MCF 10A (cell line): ENCODE data around the gene MARVELD3. TPM values are rescaled to one million over a fixed set of nuclear protein-coding genes. Genes with fewer than 3 reads are reported as not detected.
A peak's percentile ranks its signal among the peaks of the same experiment; 100 is the strongest.
"Not testable (repeated sequence)": the region's sequence is repeated elsewhere in the genome, so short reads cannot be mapped to it uniquely, and the experiment has no call there.

ENCODE experiments used
- BruUV-seq: library from RNA; stranded (reverse); fragments of 400-500 nt; replicated peaks from 2 replicates; lab custom pipeline; 2021; lab: Mats Ljungman, UMichigan
- CTCF ChIA-PET: fragments of 300-600 bp; sonication (Branson Sonifier 250); formaldehyde crosslinking; extraction: SDS; loops from one replicate; lab custom pipeline; 2021; ENCODE audit warnings: antibody characterized with exemption, inconsistent platforms; lab: Yijun Ruan, JAX
- POLR2A ChIA-PET: fragments of 300-600, 350-650 bp; sonication (Branson Sonifier 250); formaldehyde crosslinking; extraction: SDS; loops from one replicate; lab custom pipeline; 2020; ENCODE audit warnings: antibody characterized with exemption, inconsistent platforms; lab: Yijun Ruan, JAX
- DNase-seq: peaks from one replicate; pipeline ENCODE4 v3.0.0-alpha.2; 2018; ENCODE audit not compliant: unreplicated experiment
- H3K27ac Mint-ChIP-seq: one replicate; pipeline ENCODE4 v1.8.0; 2022; ENCODE audit warnings: mild to moderate bottlenecking, low read depth, mixed read lengths; ENCODE audit not compliant: unreplicated experiment
- H3K27me3 Mint-ChIP-seq: one replicate; pipeline ENCODE4 v1.8.0; 2022; ENCODE audit warnings: mixed read lengths; ENCODE audit not compliant: insufficient read depth, unreplicated experiment
- H3K36me3 Mint-ChIP-seq: one replicate; pipeline ENCODE4 v1.8.0; 2022; ENCODE audit warnings: mild to moderate bottlenecking, moderate library complexity, mixed read lengths; ENCODE audit not compliant: insufficient read depth, unreplicated experiment
- H3K4me1 Mint-ChIP-seq: one replicate; pipeline ENCODE4 v1.8.0; 2022; ENCODE audit warnings: mixed read lengths; ENCODE audit not compliant: insufficient read depth, unreplicated experiment
- H3K4me3 Mint-ChIP-seq: one replicate; pipeline ENCODE4 v1.8.0; 2022; ENCODE audit warnings: mild to moderate bottlenecking, moderate library complexity, mixed read lengths; ENCODE audit not compliant: unreplicated experiment
- H3K9me3 Mint-ChIP-seq: one replicate; pipeline ENCODE4 v1.8.0; 2022; ENCODE audit warnings: mixed read lengths; ENCODE audit not compliant: unreplicated experiment
- intact Hi-C: fragments of 100-400 bp; cut with micrococcal nuclease; formaldehyde crosslinking; loops from 2 replicates; pipeline ENCODE4 v1.14.1; 2022
- total RNA-seq: library from RNA; stranded (reverse); gene quantifications from 2 replicates; pipeline ENCODE4 v1.2.3, GENCODE V29; 2022
- TF ChIP-seq, protein P1 (sequence below): fragments of 200-600 bp; IDR thresholded peaks from one replicate; pipeline ENCODE4 v1.8.0; 2022; ENCODE audit warnings: antibody characterized with exemption, mild to moderate bottlenecking; ENCODE audit not compliant: unreplicated experiment

The MARVELD3 gene
- total RNA-seq, 1 experiment from 2014 or later: 1.3 TPM

DNA sequence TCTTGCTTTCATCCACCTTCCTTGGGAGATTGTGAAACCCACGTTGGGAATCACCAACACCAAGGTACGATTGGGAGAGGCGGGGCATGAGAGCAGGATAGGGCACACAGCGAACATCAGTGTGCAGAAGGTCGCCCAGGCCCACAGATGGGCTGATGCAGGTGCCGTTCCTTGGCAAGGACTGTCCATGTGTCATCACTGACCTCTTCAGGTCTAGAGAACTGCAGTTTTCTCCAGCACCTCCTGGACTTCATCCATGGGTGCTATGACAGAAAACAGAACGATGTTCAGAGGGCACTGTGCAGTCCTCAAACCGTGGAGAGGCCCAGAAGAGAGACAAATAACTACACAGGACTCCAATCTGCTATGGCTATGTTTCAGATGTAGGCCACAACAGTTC, 25.2 kb upstream of the MARVELD3 start:
- Mint-ChIP-seq H3K27ac (no peak overlapping the region), H3K36me3 (no peaks in the 10 kb centered on the region), H3K4me1 (no peaks in the 10 kb centered on the region), H3K27me3 (peaks cover 24% of the 10 kb centered on the region), H3K9me3 (no peaks in the 10 kb centered on the region), H3K4me3 (no peak overlapping the region)
- BruUV-seq: no TSS peak
- CTCF ChIA-PET: interaction anchor here (5.2 kb wide), 1 partner anchor 10 kb away, joined by 25 read pairs; no protein-coding TSS in a partner anchor
- intact Hi-C loops: no loop called here
- DNase-seq: no peak
- TF ChIP-seq, protein P1, sequence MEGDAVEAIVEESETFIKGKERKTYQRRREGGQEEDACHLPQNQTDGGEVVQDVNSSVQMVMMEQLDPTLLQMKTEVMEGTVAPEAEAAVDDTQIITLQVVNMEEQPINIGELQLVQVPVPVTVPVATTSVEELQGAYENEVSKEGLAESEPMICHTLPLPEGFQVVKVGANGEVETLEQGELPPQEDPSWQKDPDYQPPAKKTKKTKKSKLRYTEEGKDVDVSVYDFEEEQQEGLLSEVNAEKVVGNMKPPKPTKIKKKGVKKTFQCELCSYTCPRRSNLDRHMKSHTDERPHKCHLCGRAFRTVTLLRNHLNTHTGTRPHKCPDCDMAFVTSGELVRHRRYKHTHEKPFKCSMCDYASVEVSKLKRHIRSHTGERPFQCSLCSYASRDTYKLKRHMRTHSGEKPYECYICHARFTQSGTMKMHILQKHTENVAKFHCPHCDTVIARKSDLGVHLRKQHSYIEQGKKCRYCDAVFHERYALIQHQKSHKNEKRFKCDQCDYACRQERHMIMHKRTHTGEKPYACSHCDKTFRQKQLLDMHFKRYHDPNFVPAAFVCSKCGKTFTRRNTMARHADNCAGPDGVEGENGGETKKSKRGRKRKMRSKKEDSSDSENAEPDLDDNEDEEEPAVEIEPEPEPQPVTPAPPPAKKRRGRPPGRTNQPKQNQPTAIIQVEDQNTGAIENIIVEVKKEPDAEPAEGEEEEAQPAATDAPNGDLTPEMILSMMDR: no peak
- POLR2A ChIA-PET: no interaction called here

DNA sequence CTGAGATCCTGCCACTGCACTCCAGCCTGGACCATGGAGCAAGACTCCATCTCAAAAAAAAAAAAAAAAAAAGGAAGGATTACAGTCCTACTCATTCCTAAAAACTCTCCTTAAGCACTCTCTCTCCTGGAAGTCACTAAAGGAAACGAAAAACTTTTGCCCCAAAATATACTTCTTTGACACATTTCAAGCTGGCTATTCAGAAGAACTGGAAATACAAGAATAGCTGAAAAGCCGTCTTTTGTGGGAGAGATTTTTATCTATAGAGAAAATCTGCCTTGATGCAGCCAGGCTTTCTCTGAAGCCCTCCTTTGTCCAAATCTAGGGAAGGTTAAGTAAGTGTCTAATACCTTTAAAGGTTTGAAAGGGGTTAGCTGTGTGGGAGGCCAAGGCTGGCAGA, 16.9 kb upstream of the MARVELD3 start:
- no peak overlapping the region for H3K4me3 Mint-ChIP-seq
- CTCF ChIA-PET: interaction anchor here (0.6 to 3.3 kb wide), 7 partner anchors 16 to 196 kb away, joined by 3 to 50 read pairs (median 5); partner anchors contain the start of gene CHST4
- TF ChIP-seq, protein P1: no peak
- no TSS peak for BruUV-seq
- no peaks in the 10 kb centered on the region for H3K27me3 Mint-ChIP-seq
- POLR2A ChIA-PET: no interaction called here
- intact Hi-C loops: no loop called here
- no peaks in the 10 kb centered on the region for H3K4me1 Mint-ChIP-seq
- DNase-seq: no peak
- H3K36me3 Mint-ChIP-seq: no peaks in the 10 kb centered on the region
- no peak overlapping the region for H3K27ac Mint-ChIP-seq
- no peaks in the 10 kb centered on the region for H3K9me3 Mint-ChIP-seq

DNA sequence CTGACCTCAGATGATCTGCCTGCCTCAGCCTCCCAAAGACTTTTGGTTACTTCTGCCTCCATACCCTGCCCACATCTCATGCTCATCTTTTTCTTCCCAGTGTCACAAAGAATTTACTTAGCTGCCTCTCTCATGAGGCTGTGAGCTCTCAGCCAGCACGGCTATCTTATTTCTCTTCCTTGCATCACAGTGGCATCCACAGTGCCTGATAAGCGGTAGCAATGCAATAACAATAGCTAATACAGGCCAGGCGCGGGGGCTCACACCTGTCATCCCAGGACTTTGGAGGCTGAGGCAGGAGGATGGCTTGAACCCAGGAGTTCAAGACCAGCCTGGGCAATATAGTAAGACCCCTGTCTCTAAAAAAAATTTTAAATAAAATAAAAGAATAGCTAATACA, 15.5 kb upstream of the MARVELD3 start:
- POLR2A ChIA-PET: interaction anchor here (0.8 to 1.6 kb wide), 3 partner anchors 15 to 150 kb away, joined by 3 to 4 read pairs (median 3); partner anchors contain the start of gene MARVELD3
- intact Hi-C loops: loop anchor here (2.0 to 10.0 kb wide), 2 partner anchors 46 to 106 kb away; no protein-coding TSS in a partner anchor
- CTCF ChIA-PET: interaction anchor here (0.6 to 3.3 kb wide), 49 partner anchors 8 to 803 kb away, joined by 3 to 50 read pairs (median 5); partner anchors contain the start of genes CHST4, MARVELD3 and TAT
- no peak for DNase-seq
- no TSS peak for BruUV-seq
- no peaks in the 10 kb centered on the region for H3K27me3 Mint-ChIP-seq
- no peaks in the 10 kb centered on the region for H3K36me3 Mint-ChIP-seq
- H3K4me1 Mint-ChIP-seq: no peaks in the 10 kb centered on the region
- H3K27ac Mint-ChIP-seq: no peak overlapping the region
- TF ChIP-seq, protein P1: no peak
- no peaks in the 10 kb centered on the region for H3K9me3 Mint-ChIP-seq
- H3K4me3 Mint-ChIP-seq: no peak overlapping the region

DNA sequence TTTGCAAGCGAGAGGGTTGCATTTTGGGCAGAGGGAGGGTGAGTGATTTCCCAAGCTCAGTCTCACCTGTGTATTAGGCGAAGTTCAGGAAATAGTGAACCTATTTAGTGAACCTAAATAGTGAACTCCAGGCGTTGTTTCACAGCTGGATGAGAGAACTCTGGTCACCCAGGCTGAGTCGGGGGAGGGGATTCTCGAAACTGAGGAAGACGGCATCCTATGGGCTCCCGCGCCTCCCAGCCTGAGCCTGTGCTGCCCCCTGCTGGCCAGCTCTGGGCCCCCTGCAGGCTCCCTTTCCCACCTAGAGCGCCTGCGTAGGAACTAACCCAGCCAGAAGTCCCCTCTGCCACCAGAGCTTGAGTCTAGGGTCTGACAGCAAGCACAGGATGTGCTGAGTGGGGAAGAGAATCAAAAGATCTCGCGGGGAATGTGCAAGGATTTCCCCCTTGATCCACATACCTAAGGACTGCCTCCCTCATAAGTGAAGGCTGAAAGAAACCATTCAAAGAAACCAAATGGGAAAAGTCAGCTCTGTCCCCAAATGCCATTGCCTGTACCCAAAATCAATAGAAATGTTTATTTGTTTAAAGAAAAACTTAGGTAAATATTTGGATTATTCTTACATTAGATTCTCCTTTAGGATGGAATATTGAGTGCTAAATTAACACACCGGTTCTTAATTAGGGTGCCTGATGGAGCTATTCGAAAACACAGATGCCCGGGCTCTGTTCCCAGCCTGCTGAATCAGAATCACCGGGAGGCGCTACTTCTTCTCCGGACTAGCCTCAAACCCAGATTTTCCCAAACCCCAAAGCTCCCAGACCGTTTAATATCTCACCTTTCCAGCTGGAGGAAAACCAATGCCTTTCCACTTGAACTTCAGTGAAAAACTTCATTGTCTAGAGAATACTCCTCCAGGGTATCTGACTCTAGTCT, 14.8 kb upstream of the MARVELD3 start:
- CTCF ChIA-PET: interaction anchor here (0.6 to 3.3 kb wide), 59 partner anchors 9 to 351 kb away, joined by 3 to 50 read pairs (median 4); partner anchors contain the start of genes CHST4, MARVELD3 and TAT
- no peak overlapping the region for H3K27ac Mint-ChIP-seq
- peak; percentile 65 for DNase-seq
- POLR2A ChIA-PET: interaction anchor here (0.6 to 1.6 kb wide), 5 partner anchors 15 to 151 kb away, joined by 3 to 4 read pairs (median 3); partner anchors contain the start of genes MARVELD3 and TAT
- no peaks in the 10 kb centered on the region for H3K27me3 Mint-ChIP-seq
- H3K4me3 Mint-ChIP-seq: no peak overlapping the region
- H3K36me3 Mint-ChIP-seq: no peaks in the 10 kb centered on the region
- no TSS peak for BruUV-seq
- intact Hi-C loops: loop anchor here (1.0 to 10.0 kb wide), 3 partner anchors 46 to 199 kb away; no protein-coding TSS in a partner anchor
- H3K4me1 Mint-ChIP-seq: no peaks in the 10 kb centered on the region
- no peaks in the 10 kb centered on the region for H3K9me3 Mint-ChIP-seq
- TF ChIP-seq, protein P1: peak; percentile 90

DNA sequence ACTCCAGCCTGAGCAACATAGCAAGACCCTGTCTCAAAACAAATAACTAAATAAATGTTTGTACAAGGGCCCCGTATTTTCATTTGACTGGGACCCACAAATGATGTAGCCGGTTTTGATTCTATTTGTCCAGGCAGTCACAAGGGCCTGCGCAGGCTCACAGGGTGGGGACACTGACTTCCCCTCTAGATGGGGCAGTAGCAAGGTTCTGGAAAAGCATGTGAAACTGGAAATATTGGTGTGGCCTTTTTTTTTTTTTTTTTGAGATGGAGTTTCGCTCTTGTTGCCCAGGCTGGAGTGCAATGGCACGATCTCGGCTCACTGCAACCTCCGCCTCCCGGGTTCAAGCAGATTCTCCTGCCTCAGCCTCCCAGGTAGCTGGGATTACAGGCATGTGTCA, 11.0 kb upstream of the MARVELD3 start:
- DNase-seq, H3K9me3 Mint-ChIP-seq, H3K27ac Mint-ChIP-seq, H3K36me3 Mint-ChIP-seq, H3K4me1 Mint-ChIP-seq, BruUV-seq, H3K4me3 Mint-ChIP-seq, POLR2A ChIA-PET: not testable (repeated sequence)
- CTCF ChIA-PET: interaction anchor here (1.1 to 2.4 kb wide), 3 partner anchors 41 to 202 kb away, joined by 3 to 8 read pairs (median 7); no protein-coding TSS in a partner anchor
- peaks cover 17% of the 10 kb centered on the region for H3K27me3 Mint-ChIP-seq
- intact Hi-C loops: loop anchor here (10.0 kb wide), 1 partner anchor 110 kb away; no protein-coding TSS in a partner anchor
